Measurements from ENCODE around the gene CCDC12. TPM values are rescaled to one million over a fixed set of nuclear protein-coding genes. Genes with fewer than 3 reads are reported as not detected.

Gene CCDC12
- total RNA-seq, 4 donors from 2014 or later = 14.3 to 52.2 (median 42.0) TPM

GRCh38 chr3:46958467-46959160 lies 17.9 kb downstream of the CCDC12 start:
- H3K27ac ChIP-seq = peak overlapping the region in 3 of 4 donors; percentile 67 to 82 (median 75)
- H3K4me1 ChIP-seq = peaks cover 4 to 92% (median 47%) of the 10 kb centered on the region in 3 donors

DNA sequence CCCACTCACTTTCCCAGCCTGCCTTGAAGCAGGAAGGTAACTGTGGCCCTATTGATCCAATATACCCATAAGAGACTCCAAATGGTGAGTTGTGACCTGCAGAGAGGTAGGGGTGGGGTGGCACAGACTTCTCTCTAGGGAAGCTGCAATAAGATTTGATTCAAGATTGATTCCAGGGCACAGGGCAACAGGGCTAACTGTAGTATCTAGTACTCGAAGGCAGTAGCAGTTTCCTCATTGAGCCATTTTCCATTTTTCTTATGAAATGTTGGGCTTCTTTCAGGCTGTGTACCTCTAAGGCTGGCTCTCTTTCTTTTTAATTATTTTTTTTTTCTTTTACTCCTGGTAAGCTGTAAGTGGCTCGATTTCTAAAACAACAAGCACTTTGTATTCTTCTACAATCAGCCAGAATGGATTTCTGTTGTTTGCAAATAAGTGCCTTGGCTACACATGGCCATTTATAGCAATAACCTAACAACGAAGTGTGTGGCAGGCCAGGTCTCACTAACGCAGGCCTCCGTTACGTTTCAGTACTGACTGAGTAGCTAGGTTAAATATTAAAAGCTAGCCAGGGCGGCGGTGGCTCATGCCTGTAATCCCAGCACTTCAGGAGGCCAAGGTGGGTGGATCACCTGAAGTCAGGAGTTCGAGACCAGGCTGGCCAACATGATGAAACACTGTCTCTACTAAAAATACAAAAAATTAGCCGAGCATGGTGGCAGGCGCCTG lies 19.3 kb downstream of the CCDC12 start:
- Histone ChIP-seq H3K36me3 (no peaks in the 10 kb centered on the region), H3K4me3 (no peak overlapping the region), H3K4me1 (peaks cover 4 to 98% (median 55%) of the 10 kb centered on the region in 3 donors), H3K27ac (peak overlapping the region in 3 of 4 donors; percentile 10 to 48 (median 21)), H3K27me3 (no peaks in the 10 kb centered on the region), H3K9me3 (no peaks in the 10 kb centered on the region)
- WGBS, 2 donors (ENCODE audit: low coverage in 1 of 2) = 59 to 66% methylated on average over 8 to 9 of the region's 11 CpGs
- no peak for ATAC-seq
- TF ChIP-seq POLR2A (IDR thresholded peaks at IDR 0.05) (no peak), POLR2AphosphoS5 (IDR thresholded peaks at IDR 0.05) (no peak), EP300 (IDR thresholded peaks at IDR 0.05) (no peak)

More at GRCh38 chr3:46958467-46959160, 17.9 kb downstream of the CCDC12 start:
- H3K36me3 ChIP-seq = no peaks in the 10 kb centered on the region
- 74 to 83% methylated on average over 7 to 9 of the region's 9 CpGs for WGBS, 2 donors (ENCODE audit: low coverage in 1 of 2)
- H3K4me3 ChIP-seq = no peak overlapping the region
- TF ChIP-seq EP300 (IDR thresholded peaks at IDR 0.05) (no peak), POLR2A (IDR thresholded peaks at IDR 0.05) (no peak), CTCF (IDR thresholded peaks at IDR 0.05) (no peak), POLR2AphosphoS5 (IDR thresholded peaks at IDR 0.05) (no peak)
- H3K27me3 ChIP-seq = no peaks in the 10 kb centered on the region
- ATAC-seq = no peak
- H3K9me3 ChIP-seq = no peaks in the 10 kb centered on the region

DNA sequence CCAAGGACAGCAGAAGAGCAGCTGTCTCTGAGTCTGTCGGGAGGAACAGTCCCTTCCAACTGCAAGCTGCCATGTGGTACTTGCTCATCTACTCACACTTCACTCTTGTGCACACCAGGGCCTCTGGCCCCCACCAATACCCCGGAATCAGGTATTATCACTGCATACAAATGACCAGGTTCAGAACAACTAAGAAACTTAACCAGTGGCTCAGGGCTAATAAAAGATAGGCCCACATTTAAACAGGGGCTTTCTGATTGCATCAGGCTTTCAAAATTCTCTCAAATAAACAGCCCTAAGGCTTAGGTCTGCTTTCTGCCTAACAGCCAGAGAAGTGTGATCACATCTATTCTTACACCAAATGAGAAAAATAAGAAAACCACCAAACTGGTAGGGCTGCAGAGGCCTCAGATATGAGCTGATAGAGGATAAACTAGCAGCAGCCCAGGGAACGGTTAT lies 20.7 kb downstream of the CCDC12 start:
- H3K27me3 ChIP-seq = no peaks in the 10 kb centered on the region
- H3K27ac ChIP-seq = peak overlapping the region in 3 of 4 donors; percentile 10 to 35 (median 27)
- H3K4me1 ChIP-seq = peaks cover 3 to 95% (median 49%) of the 10 kb centered on the region in 3 donors
- H3K9me3 ChIP-seq = no peaks in the 10 kb centered on the region
- no peak overlapping the region for H3K4me3 ChIP-seq
- no peak for ATAC-seq
- TF ChIP-seq POLR2A (IDR thresholded peaks at IDR 0.05) (no peak), POLR2AphosphoS5 (IDR thresholded peaks at IDR 0.05) (no peak), EP300 (IDR thresholded peaks at IDR 0.05) (no peak), CTCF (IDR thresholded peaks at IDR 0.05) (no peak)
- WGBS, 2 donors (ENCODE audit: low coverage in 1 of 2) = 50% methylated on average over 1 of the region's 3 CpGs; no CpG with 5 or more reads in 1 of the 2 donors
- H3K36me3 ChIP-seq = no peaks in the 10 kb centered on the region

- Histone ChIP-seq H3K27me3 (no peaks in the 10 kb centered on the region), H3K27ac (peak overlapping the region in 2 of 4 donors; percentile 10 to 35), H3K4me1 (peaks cover 0 to 95% (median 42%) of the 10 kb centered on the region in 3 donors), H3K4me3 (no peak overlapping the region), H3K36me3 (no peaks in the 10 kb centered on the region), H3K9me3 (no peaks in the 10 kb centered on the region)
- WGBS, 2 donors (ENCODE audit: low coverage in 1 of 2) = 70 to 93% methylated on average over 2 to 3 of the region's 5 CpGs
- no peak for ATAC-seq
- TF ChIP-seq POLR2AphosphoS5 (IDR thresholded peaks at IDR 0.05) (no peak), CTCF (IDR thresholded peaks at IDR 0.05) (no peak), POLR2A (IDR thresholded peaks at IDR 0.05) (no peak), EP300 (IDR thresholded peaks at IDR 0.05) (no peak)
These were observed 21.4 kb downstream of the CCDC12 start for GRCh38 chr3:46955157-46955556.

DNA sequence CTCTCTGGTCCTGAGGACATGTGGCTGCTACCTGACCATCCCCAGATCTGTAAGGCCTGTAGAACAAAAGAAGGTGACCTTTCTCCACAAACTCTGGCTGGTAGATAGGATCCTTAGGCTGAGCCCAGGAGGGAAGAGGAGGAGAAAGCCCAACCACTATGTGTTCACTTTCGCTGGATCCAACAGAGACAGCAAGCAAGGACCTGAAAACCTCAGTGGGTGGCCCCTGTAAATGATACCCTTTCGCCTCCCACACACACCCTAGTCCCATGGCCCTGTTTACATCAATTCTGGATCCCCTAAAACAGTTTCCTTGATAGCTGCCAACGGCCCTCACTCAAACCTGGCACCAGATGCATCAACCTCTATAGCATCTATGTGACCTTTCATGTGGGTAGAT lies 22.4 kb downstream of the CCDC12 start:
- Histone ChIP-seq H3K4me3 (no peak overlapping the region), H3K27me3 (no peaks in the 10 kb centered on the region), H3K4me1 (peaks cover 0 to 95% (median 38%) of the 10 kb centered on the region in 3 donors), H3K36me3 (no peaks in the 10 kb centered on the region), H3K27ac (no peak overlapping the region), H3K9me3 (no peaks in the 10 kb centered on the region)
- WGBS, 2 donors (ENCODE audit: low coverage in 1 of 2) = 72 to 73% methylated on average over 2 of the region's 3 CpGs
- no peak for ATAC-seq
- TF ChIP-seq POLR2AphosphoS5 (IDR thresholded peaks at IDR 0.05) (no peak), CTCF (IDR thresholded peaks at IDR 0.05) (no peak), EP300 (IDR thresholded peaks at IDR 0.05) (no peak), POLR2A (IDR thresholded peaks at IDR 0.05) (no peak)

Measured in gastroesophageal sphincter (tissue), 4 donors.